GM18873 (cell line): ENCODE measurements around the gene SORCS2.

ENCODE experiments used
- ATAC-seq: cut with Tn5 transposase; IDR thresholded peaks from one replicate; pipeline ENCODE4 v1.9.1; 2021; ENCODE audit warnings: mild to moderate bottlenecking, moderate library complexity, moderate number of reproducible peaks; ENCODE audit not compliant: unreplicated experiment, low FRiP score

SORCS2 gene

DNA sequence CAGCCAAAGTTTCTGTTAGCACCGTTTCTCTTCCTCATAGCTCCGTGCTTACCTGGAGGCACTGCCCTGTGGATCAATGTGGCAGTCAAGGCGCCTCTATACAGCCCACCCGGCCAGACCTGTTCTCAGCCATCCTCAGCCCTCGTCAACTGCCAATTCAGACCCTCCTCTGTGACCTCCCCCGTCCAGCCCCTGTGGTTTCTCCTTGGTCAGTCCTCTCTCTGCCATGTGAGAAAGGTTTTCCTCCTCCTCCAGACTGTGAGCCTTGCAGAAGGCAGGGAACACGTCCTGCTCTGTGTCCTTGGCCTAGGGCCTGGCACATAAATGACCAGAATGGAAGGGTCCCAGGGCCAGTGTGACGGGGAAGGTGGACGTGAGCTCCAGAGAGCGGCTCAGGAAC, 417.0 kb downstream of the SORCS2 start:
- no peak for ATAC-seq

DNA sequence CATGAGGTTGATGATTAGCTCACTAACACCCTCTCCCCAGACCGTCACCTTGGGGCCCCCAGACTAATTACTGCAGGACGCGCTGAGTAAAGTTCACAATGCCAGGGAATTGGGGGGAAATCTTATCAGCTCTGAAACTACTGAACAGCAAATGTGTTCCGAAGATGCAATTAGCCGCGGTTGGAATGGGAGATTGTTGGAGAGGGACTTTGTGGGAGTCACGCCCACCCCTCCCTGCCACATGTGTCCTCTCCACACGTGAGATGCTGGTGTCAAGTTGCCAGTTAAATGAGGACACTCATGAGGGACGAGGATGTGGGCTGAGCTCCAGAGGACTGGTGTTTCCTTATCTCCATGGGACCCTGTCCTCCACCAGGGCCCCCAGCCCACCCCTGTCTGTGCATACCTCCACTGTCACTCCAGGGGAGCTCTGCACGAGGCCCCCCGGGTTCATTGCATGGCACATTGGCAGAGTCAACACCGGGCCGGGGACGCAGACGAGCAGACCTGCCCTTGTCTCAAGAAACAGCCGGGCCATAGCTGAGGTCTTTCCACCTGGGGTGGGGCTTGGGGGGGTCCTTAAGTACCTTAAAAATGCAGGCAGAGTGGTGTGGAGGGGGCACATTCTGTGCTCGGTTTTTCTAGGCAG, 417.8 kb downstream of the SORCS2 start:
- no peak for ATAC-seq

GRCh38 chr4:7610841-7611240, 418.5 kb downstream of the SORCS2 start:
- ATAC-seq, result no peak

DNA sequence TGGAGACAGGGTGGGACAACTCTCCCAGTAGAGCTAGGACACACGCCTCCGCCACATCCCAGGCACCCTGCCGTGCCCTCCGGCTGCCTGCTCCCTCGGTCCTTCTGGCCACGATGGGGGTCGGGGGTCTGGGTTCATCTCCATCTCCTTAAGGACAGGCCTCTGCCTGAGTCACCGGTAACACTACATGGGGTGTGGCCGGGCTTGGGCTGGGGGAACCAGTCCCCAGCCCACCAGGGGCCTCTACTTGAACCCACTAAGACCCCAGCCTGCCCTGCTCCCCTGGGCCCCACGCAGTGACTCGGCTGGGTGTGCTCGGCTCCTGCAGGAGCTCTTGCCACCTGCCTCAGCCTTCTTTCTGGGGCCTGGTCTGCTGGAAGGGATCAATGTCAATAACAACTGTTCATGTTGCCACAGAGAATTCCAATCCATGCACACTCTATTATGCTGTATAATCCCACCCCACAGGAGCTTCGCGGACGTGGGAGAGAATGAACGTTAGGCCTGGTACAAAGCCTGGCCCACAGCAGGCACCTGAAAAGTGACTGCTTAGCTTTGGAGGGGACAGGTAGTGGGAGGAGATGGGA, 420.1 kb downstream of the SORCS2 start:
- ATAC-seq, result no peak

DNA sequence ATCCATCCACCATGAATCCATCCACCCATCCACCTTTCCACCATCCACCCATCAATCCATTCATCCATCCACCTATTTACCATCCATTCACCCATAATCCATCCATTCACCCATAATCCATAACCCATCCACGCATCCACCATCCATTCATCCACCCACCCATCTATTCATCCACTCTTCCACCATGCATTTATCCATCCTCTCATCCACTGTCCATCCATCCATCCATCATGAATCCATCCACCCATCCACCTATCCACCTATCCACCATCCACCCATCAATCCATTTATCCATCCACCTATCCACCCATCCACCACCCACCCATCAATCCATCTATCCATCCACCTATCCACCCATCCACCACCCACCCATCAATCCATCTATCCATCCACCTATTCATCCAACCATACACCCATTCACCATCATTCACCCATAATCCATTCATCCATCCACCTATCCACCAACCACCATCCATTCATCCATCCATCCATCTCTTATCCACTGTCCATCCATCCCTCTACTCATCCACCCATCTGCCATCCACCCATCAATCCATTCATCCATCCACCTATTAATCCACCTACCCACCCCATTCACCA, 422.1 kb downstream of the SORCS2 start:
- ATAC-seq, result no peak

- no peak for ATAC-seq
Observed at GRCh38 chr4:7616193-7616592, 423.9 kb downstream of the SORCS2 start.

- ATAC-seq, result no peak
Observed at GRCh38 chr4:7618361-7618760, 426.0 kb downstream of the SORCS2 start.

GRCh38 chr4:7620086-7620813, 427.9 kb downstream of the SORCS2 start:
- no peak for ATAC-seq

DNA sequence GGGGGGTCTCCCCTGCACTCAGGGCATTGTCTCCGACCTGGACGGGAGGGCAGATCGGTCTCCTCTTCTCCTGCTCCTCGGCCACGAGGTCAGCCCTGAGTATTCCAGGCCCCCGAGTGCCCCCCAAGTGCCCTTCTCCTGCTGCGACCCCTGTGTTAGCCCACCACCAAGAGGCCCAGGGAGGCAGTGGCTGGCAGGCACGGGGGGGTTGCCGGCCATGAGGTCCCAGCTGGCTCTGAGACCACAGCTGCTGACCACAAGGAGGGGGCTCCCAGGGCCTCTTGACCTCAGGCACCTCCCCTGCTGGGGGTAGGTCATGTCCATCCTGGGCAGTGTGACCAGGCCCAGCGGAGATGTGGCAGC, 428.5 kb downstream of the SORCS2 start:
- no peak for ATAC-seq

DNA sequence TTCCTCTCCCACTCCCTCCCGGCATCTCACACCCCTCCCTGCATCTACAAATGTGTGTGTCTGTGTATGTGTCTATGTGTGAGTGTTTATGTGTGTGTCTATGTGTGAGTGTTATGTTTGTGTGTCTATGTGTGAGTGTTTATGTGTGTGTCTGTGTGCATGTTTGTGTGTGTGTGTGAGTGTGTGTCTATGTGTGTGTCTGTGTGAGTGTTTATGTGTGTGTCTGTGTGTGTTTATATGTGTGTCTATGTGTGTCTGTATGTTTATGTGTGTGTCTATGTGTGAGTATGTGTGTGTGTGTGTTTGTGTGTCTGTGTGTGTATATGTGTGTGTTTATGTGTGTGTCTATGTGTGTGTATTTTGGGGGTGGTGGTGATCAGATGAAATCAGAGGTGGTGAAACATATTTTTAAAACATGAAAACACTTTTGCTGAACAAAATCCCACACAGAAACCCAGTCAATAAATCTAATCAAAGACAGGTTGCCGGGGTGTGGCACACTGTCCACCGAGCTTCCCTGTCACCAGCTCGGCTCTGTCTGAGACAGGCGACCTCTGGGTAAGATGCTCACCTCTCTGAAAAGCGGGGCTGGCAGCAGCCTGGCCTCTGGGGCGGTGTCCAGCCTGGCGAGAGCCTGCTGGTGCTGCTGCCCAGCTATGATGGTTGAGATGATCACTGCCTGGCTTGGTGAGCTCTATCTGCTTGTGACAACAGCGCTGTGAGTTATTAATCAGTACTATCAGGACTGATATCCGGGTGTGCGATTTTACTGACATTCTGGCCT, 429.1 kb downstream of the SORCS2 start:
- no peak for ATAC-seq

DNA sequence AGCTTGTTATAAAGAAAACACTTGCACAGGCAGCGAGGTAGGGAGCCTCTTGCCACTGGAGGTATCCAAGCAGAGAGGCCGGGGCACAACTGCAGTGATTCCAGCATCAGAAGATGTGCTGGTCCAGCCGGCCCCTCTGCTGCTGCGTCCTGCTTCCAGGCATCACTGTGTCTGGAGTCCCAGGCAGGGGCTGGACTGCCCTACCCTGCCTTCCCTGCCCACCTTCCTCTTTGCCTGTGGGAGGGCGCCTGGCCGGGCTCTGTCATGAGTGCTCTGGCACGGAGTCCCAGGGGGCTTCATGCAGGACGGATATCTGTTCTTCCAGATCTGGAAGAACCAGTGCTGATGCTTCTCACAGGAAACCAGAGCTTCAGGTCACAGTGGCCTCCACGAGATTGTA, 430.0 kb downstream of the SORCS2 start:
- no peak for ATAC-seq

DNA sequence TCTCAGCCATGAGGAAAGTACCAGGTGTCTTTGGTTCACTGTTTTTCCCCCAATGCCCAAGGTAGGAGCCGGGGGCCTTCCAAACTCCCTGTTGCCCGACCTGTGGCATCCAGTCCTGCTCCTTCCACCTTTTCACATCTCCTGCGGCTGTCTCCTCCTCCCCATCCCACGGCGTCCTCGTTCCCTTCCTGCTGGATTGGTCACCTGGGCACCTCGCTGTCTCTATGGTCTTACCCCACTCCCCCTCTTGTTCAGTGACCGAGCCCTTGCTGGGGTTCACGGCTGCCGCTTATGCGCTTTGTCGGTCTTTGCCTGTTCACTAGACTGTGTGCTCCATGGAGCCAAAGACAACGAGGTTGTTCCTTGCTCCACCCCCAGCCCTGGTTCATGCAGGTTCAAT, 431.1 kb downstream of the SORCS2 start:
- no peak for ATAC-seq

DNA sequence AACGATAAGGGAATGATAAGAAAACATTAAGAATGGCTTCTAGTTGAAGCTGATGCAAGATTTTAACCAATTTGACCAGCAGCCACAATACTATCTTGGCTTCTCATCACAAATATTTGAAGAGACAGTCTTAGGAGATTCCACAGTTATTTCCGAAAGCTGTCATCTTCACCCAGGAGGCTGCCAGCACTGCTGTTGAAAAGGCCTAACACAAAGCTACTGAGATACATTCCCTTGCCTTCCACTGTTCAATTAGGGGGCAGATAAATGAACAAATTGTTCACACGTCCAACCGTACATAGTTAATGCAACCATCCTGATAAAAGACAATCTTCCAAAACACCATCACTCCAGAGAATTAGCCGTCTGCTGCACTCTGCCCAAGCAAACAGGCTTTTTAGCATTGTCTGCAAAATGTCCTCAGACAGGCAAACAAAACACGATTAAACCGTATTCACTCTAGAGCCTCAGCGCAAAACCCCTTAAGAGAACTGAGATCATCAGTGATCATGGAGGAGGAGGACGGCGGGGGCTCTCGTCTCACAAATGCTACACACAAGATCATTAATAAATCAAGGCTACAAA, 432.1 kb downstream of the SORCS2 start:
- no peak for ATAC-seq

DNA sequence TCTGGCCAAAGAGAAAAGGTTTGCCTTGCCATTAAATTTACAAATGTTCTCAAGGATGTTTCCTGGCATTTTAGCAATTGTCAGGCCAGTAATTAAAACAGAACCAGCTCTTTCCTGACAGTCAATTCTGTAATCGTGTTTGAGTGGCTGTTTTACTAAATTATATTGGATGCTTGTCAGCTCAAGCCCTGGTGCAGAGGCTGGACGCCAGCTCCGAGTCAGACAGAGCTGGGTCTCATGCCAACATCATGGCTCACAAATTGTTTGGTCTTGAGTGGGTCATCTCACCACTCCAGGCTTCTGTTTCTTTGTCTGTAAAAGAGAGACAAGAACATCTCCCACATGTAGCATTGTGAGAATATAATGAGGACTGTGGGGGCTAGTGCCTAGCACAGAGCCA, 432.7 kb downstream of the SORCS2 start:
- no peak for ATAC-seq

DNA sequence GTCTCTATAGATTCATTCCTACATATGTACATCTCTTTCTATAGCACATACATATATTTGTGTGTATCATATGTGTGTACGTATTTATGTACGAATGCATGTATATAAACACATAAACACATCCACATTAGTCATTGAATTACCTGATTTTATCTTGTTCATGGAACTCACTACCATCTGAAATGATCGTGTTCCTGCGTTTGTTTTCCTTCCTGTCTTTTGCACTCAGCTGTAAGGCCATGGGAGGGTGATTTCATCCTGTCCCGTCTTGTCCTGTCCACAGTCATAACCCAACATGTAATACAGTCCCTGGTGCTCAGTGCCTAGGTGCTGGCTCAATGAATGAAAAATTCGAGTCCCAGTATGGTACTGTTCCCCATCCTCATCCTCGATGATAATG, 434.2 kb downstream of the SORCS2 start:
- no peak for ATAC-seq

GRCh38 chr4:7627251-7628250, 435.2 kb downstream of the SORCS2 start:
- no peak for ATAC-seq

GRCh38 chr4:7628432-7628831, 436.1 kb downstream of the SORCS2 start:
- ATAC-seq, result no peak

- no peak for ATAC-seq
Observed at GRCh38 chr4:7629501-7630254, 437.3 kb downstream of the SORCS2 start.
